HCT116 (cell line): ENCODE results near the gene RAB3IP. TPM values are rescaled to one million over a fixed set of nuclear protein-coding genes. Genes with fewer than 3 reads are reported as not detected.

Experiments used
- ATAC-seq: fragments of 200-7000 bp; cut with Tn5 transposase; 2 replicates; pipeline ENCODE4 v1.9.1; 2020; ENCODE audit warnings: mild to moderate bottlenecking, moderate library complexity
- BruUV-seq: library from RNA; stranded (reverse); fragments of 400-500 nt; replicated peaks from 2 replicates; lab custom pipeline; 2021; lab: Mats Ljungman, UMichigan
- CTCF ChIA-PET: fragments of 300-600 bp; sonication (Branson Sonifier 250); formaldehyde crosslinking; loops from one replicate; lab custom pipeline; 2021; ENCODE audit warnings: antibody characterized with exemption; lab: Charles Lee
- POLR2A ChIA-PET: fragments of 300-600, 350-600 bp; sonication (Branson Sonifier 250); formaldehyde crosslinking; loops from one replicate; lab custom pipeline; 2021; ENCODE audit warnings: antibody characterized with exemption; lab: Charles Lee
- RAD21 ChIA-PET, 2 experiments: fragments of 300-600 bp; sonication (Branson Sonifier 250); formaldehyde crosslinking; loops; one replicate each; lab custom pipeline; 2023; ENCODE audit warnings: low total read pairs in 2 of 2; ENCODE audit not compliant: uncharacterized antibody in 2 of 2, unreplicated experiment in 2 of 2, low non-redundant PET in 1 of 2; lab: Charles Lee
- DNase-seq: peaks from one replicate; pipeline ENCODE4 v3.0.0-alpha.2; 2010; ENCODE audit warnings: low read depth, low spot score
- H2AFZ ChIP-seq: fragments of 200-600 bp; shearing (Covaris generic), sonication (generic); 2 replicates; pipeline ENCODE4 v1.6.1; 2017; ENCODE audit warnings: low read depth, mixed run types, mixed read lengths, antibody characterized with exemption, low read length; ENCODE audit not compliant: poor library complexity, severe bottlenecking
- H3K27ac ChIP-seq: 2 replicates; pipeline ENCODE4 v1.5.1; 2012; ENCODE audit warnings: low read depth, low read length
- H3K27me3 ChIP-seq: fragments of 200-600 bp; sonication (generic); 2 replicates; pipeline ENCODE4 v1.6.1; 2016; ENCODE audit warnings: mixed run types, low read length, mixed read lengths; ENCODE audit not compliant: insufficient read depth
- H3K36me3 ChIP-seq, 2 experiments: fragments of 200-500 bp in 1 of 2; fragments of 200-600 bp in 1 of 2; sonication (Bioruptor generic) in 1 of 2; sonication (generic) in 1 of 2; 2 replicates each; pipeline versions ENCODE4 v1.5.1 to v1.6.1; 2014 to 2016; ENCODE audit warnings: low read length in 2 of 2, inconsistent platforms in 1 of 2, mixed read lengths in 1 of 2, mixed run types in 1 of 2; ENCODE audit not compliant: insufficient read depth in 2 of 2, control insufficient read depth in 1 of 2
- H3K4me1 ChIP-seq, 2 experiments: fragments of 200-600 bp in 1 of 2; sonication (generic) in 1 of 2; 2 replicates each; pipeline versions ENCODE4 v1.5.1 to v1.6.1; 2012 to 2017; ENCODE audit warnings: low read length in 2 of 2, inconsistent platforms in 1 of 2, mild to moderate bottlenecking in 1 of 2, mixed read lengths in 1 of 2, mixed run types in 1 of 2, moderate library complexity in 1 of 2; ENCODE audit not compliant: insufficient read depth in 2 of 2, control insufficient read depth in 1 of 2
- H3K4me2 ChIP-seq: fragments of 200-600 bp; sonication (generic); 2 replicates; pipeline ENCODE4 v1.6.1; 2017; ENCODE audit warnings: mixed run types, low read length, mixed read lengths
- H3K4me3 ChIP-seq, 2 experiments: fragments of 200-600 bp in 1 of 2; sonication (generic) in 1 of 2; replicated peaks in 1 of 2; 2 replicates each; pipeline ENCODE4 v1.5.1; 2011 to 2016; ENCODE audit warnings: low read length in 2 of 2, control low read depth in 1 of 2, low read depth in 1 of 2, mild to moderate bottlenecking in 1 of 2, mixed read lengths in 1 of 2, mixed run types in 1 of 2
- H3K79me2 ChIP-seq: fragments of 200-600 bp; sonication (generic); 2 replicates; pipeline ENCODE4 v1.6.1; 2017; ENCODE audit warnings: mild to moderate bottlenecking, mixed run types, low read length, moderate library complexity, mixed read lengths; ENCODE audit not compliant: insufficient read depth
- H3K9ac ChIP-seq: fragments of 200-600 bp; sonication (generic); 2 replicates; pipeline ENCODE4 v1.6.1; 2016; ENCODE audit warnings: low read length, mixed read lengths
- H3K9me2 ChIP-seq: fragments of 200-600 bp; sonication (generic), shearing (Covaris generic); 2 replicates; pipeline ENCODE4 v1.6.1; 2017; ENCODE audit warnings: mixed run types, mild to moderate bottlenecking, moderate library complexity; ENCODE audit not compliant: insufficient read depth
- H3K9me3 ChIP-seq, 2 experiments: fragments of 200-500 bp in 1 of 2; fragments of 200-600 bp in 1 of 2; sonication (Bioruptor generic) in 1 of 2; sonication (generic) in 1 of 2; 2 replicates each; pipeline ENCODE4 v1.6.1; 2014 to 2017; ENCODE audit warnings: low read length in 2 of 2, mixed read lengths in 2 of 2, inconsistent platforms in 1 of 2, low read depth in 1 of 2, mild to moderate bottlenecking in 1 of 2, mixed run types in 1 of 2, moderate library complexity in 1 of 2; ENCODE audit not compliant: control insufficient read depth in 1 of 2, insufficient read depth in 1 of 2
- H4K20me1 ChIP-seq: fragments of 200-600 bp; sonication (generic), shearing (Covaris generic); 2 replicates; pipeline ENCODE4 v1.6.1; 2017; ENCODE audit warnings: mixed run types, mild to moderate bottlenecking, moderate library complexity; ENCODE audit not compliant: insufficient read depth
- CEBPB ChIP-seq: IDR thresholded peaks from 2 replicates; pipeline ENCODE4 v1.6.1; 2012; ENCODE audit warnings: low read depth
- ELF1 ChIP-seq: IDR thresholded peaks from 2 replicates; pipeline ENCODE4 v1.6.1; 2012; ENCODE audit warnings: low read depth, borderline replicate concordance
- EZH2 ChIP-seq: fragments of 200-600 bp; sonication (generic); IDR thresholded peaks from 2 replicates; pipeline ENCODE4 v1.6.1; 2017; ENCODE audit warnings: antibody characterized with exemption, mixed run types
- EZH2phosphoT487 ChIP-seq: fragments of 200-600 bp; IDR thresholded peaks from 2 replicates; pipeline ENCODE4 v1.6.1; 2018; ENCODE audit warnings: antibody characterized with exemption, borderline replicate concordance
- FOSL1 ChIP-seq: IDR thresholded peaks from 2 replicates; pipeline ENCODE4 v1.6.1; 2012; ENCODE audit warnings: low read depth
- RAD21 ChIP-seq: IDR thresholded peaks from 2 replicates; pipeline ENCODE4 v1.6.1; 2012; ENCODE audit warnings: low read depth, mild to moderate bottlenecking
- SIN3A ChIP-seq: IDR thresholded peaks from 2 replicates; pipeline ENCODE4 v1.6.1; 2012; ENCODE audit warnings: low read depth
- TCF7L2 ChIP-seq: IDR thresholded peaks from 2 replicates; pipeline ENCODE4 v1.7.0; 2011; ENCODE audit warnings: borderline replicate concordance, inconsistent platforms; ENCODE audit not compliant: insufficient read depth, insufficient read length; ENCODE audit errors: extremely low read depth
- YY1 ChIP-seq: IDR thresholded peaks from 2 replicates; pipeline ENCODE4 v1.6.1; 2011; ENCODE audit warnings: low read length, low read depth, moderate library complexity, mild to moderate bottlenecking; ENCODE audit not compliant: insufficient replicate concordance; ENCODE audit errors: extremely low read depth
- ZFX ChIP-seq: fragments of 450-650 bp; IDR thresholded peaks from 2 replicates; pipeline ENCODE4 v1.6.1; 2017
- intact Hi-C: fragments of 100-400 bp; cut with micrococcal nuclease; formaldehyde crosslinking; loops from 2 replicates; pipeline ENCODE4 v1.10.0; 2022
- total RNA-seq: library from RNA; stranded (reverse); gene quantifications from one replicate; pipeline ENCODE4 v1.2.1, GENCODE V29; 2021; ENCODE audit not compliant: unreplicated experiment
- TF ChIP-seq, protein P1 (sequence below), 3 experiments: fragments of 200-600 bp in 1 of 3; sonication (generic) in 1 of 3; IDR thresholded peaks in 2 of 3; conservative IDR thresholded peaks in 1 of 3; 2 replicates each; pipeline ENCODE4 v1.5.1; 2012 to 2017; ENCODE audit warnings: low read depth in 2 of 3, low read length in 2 of 3, antibody characterized with exemption in 1 of 3, borderline replicate concordance in 1 of 3, control low read depth in 1 of 3, mild to moderate bottlenecking in 1 of 3, mixed read lengths in 1 of 3, mixed run types in 1 of 3, moderate library complexity in 1 of 3; ENCODE audit not compliant: insufficient read depth in 1 of 3

Gene RAB3IP
- total RNA-seq, 1 experiment from 2014 or later, result 31.3 TPM

DNA sequence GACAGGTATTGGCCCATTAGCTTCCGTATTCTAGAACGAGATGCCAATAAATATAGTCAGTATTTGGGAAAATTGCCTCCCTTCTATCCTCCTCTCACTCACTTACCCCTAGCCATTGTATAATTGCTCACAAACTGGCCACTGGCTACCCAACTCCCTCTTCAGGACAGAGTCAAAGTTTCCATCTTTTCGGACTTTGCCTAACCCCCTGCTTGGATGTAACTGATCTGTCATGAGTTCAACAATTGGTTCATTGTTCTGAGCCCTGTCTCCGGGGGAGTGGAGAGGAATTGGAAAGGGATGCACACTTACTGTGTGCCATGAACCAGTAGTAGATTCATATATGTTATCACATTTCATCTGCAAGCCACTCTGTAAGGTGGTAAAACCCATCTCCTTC lies 98.5 kb downstream of the RAB3IP start:
- Histone ChIP-seq H3K36me3 (no peaks in the 10 kb centered on the region), H3K4me3 (no peak overlapping the region), H4K20me1 (no peaks in the 10 kb centered on the region), H3K9me2 (no peaks in the 10 kb centered on the region), H3K4me2 (no peak overlapping the region), H3K9me3 (no peaks in the 10 kb centered on the region), H3K4me1 (peaks cover 0 to 14% of the 10 kb centered on the region in 2 experiments; a peak in 1 of 4 replicates), H3K27ac (no peak overlapping the region), H3K27me3 (no peaks in the 10 kb centered on the region), H2AFZ (no peak overlapping the region), H3K9ac (no peak overlapping the region), H3K79me2 (no peaks in the 10 kb centered on the region)
- CTCF ChIA-PET, result no interaction called here
- BruUV-seq, result no TSS peak
- peak; percentile 1 for DNase-seq
- TF ChIP-seq EZH2phosphoT487 (no peak), RAD21 (peak; percentile 3; the same call in 1 of the 2 replicates)
- RAD21 ChIA-PET, result no interaction called here
- POLR2A ChIA-PET, result no interaction called here
- intact Hi-C loops, result no loop called here
- no peak; the same call in 1 of the 2 replicates for ATAC-seq

GRCh38 chr12:69837657-69838415 lies 99.2 kb downstream of the RAB3IP start:
- H3K9me2 ChIP-seq, result no peaks in the 10 kb centered on the region
- peaks cover 0 to 14% of the 10 kb centered on the region in 2 experiments; a peak in 1 of 4 replicates for H3K4me1 ChIP-seq
- POLR2A ChIA-PET, result no interaction called here
- RAD21 ChIA-PET, result no interaction called here
- no peak overlapping the region for H2AFZ ChIP-seq
- no peak overlapping the region for H3K27ac ChIP-seq
- intact Hi-C loops, result no loop called here
- no peaks in the 10 kb centered on the region for H3K36me3 ChIP-seq
- CTCF ChIA-PET, result no interaction called here
- DNase-seq (no peak), ATAC-seq (no peak)
- no peaks in the 10 kb centered on the region for H3K9me3 ChIP-seq
- no TSS peak for BruUV-seq
- H3K27me3 ChIP-seq, result no peaks in the 10 kb centered on the region
- H3K79me2 ChIP-seq, result no peaks in the 10 kb centered on the region
- no peak for TF ChIP-seq ZFX
- TF ChIP-seq, protein P1, sequence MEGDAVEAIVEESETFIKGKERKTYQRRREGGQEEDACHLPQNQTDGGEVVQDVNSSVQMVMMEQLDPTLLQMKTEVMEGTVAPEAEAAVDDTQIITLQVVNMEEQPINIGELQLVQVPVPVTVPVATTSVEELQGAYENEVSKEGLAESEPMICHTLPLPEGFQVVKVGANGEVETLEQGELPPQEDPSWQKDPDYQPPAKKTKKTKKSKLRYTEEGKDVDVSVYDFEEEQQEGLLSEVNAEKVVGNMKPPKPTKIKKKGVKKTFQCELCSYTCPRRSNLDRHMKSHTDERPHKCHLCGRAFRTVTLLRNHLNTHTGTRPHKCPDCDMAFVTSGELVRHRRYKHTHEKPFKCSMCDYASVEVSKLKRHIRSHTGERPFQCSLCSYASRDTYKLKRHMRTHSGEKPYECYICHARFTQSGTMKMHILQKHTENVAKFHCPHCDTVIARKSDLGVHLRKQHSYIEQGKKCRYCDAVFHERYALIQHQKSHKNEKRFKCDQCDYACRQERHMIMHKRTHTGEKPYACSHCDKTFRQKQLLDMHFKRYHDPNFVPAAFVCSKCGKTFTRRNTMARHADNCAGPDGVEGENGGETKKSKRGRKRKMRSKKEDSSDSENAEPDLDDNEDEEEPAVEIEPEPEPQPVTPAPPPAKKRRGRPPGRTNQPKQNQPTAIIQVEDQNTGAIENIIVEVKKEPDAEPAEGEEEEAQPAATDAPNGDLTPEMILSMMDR (IDR thresholded peaks at IDR 0.05 in 2 of 3, conservative IDR thresholded peaks at IDR 0.05 in 1 of 3; ENCODE audit: borderline replicate concordance in 1 of 3, insufficient read depth in 1 of 3, low read depth in 2 of 3, low read length in 2 of 3), result no peak
- no peak for TF ChIP-seq EZH2
- TF ChIP-seq YY1, result no peak
- no peak for TF ChIP-seq SIN3A
- no peak for TF ChIP-seq FOSL1
- TF ChIP-seq TCF7L2, result no peak
- TF ChIP-seq ELF1, result no peak
- TF ChIP-seq CEBPB, result no peak
- H3K4me2 ChIP-seq, result no peak overlapping the region
- no peak overlapping the region for H3K9ac ChIP-seq
- no peak overlapping the region for H3K4me3 ChIP-seq
- H4K20me1 ChIP-seq, result no peaks in the 10 kb centered on the region
